ENCODE measurements around the gene WRNIP1.
A peak's percentile ranks its signal among the peaks of the same experiment; 100 is the strongest.
"Not testable (repeated sequence)": the region's sequence is repeated elsewhere in the genome, so short reads cannot be mapped to it uniquely, and the experiment has no call there.

The WRNIP1 gene

DNA sequence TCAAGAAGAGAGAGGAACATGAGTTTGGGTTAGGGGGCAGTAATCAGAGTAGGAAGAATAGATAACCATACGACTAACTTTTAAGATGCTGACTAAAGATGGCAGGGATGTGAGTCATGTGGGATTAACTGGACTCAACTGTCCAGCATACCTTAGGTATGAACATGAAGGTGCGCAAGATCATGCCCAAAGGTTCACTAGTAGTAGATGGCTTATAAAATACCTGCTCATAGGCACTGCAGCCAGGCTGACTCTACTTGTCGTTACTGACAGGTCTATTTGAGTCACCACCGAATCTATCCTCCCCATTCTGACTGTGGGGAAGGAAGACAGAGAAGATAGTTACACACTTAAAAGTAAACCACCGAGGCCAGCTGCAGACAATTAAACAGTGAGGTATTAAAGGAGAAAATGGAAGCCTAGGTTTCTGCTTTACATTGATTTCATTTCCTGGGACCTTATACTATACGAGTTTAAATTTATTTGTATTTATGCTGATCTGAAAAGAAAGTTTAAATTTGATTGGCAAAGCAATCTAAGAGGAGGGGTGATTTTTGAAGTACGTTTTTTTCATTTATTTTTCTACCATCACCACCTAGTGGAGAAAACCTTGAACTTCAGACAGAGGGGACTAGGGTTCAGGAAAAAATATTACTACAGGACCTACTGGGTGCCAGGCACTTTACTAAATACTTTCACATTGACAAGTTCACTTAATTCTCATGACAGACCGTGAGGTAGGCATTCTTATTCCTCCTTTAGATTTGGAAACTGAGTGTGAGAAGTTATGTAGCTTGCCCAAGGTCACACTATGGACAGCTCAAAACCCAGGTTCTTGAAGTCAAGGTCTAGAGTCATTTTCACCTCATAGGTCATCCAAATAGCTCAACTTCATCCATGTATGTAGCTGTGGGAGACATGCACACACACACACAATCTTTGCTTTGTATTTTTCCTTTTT is 4.0 kb upstream of the WRNIP1 start:
- DNase-seq (ENCODE audit: low read depth in 1 of 2, low spot score in 1 of 2), result no peak

DNA sequence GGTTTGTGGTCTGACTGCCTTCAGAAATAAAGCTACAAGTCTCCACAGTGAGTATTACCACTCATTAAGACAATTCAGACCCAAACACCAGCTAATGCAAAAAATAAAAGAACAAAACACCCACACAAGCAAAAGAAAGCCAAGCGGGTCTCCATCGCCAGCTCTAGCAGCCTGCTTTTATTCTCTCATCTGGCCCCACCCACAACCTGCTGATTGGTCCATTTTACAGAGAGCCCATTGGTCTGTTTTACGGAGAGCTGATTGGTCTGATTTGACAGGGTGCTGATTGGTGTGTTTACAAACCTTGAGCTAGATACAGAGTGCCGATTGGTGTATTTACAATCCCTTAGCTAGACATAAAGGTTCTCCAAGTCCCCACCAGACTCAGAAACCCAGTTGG is 2.3 kb upstream of the WRNIP1 start:
- DNase-seq (ENCODE audit: low read depth in 1 of 2, low spot score in 1 of 2), result not testable (repeated sequence)

DNA sequence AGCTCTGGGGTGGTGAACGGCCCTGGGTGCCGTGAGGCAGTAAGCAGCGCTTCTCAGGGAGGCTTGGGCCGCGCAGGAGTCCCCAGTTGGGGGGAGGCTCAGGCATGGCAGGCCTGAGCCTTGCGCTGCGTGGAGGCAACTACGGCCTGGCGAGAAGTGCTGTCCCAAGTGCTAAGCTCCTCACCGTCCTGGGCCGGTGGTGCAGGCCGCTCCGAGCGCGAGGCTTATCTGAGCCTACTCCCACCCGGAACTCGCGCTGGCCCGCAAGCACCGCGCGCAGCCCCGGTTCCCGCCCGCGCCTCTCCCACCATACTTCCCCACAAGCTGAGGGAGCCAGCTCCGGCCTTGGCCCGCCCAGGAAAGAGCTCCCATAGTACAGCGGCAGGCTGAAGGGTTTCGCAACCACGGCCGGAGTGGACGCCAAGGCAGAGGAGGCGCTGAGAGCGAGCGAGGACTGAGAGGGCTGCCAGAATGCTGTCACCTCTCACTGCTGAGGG is 1.8 kb upstream of the WRNIP1 start:
- DNase-seq (ENCODE audit: low read depth in 1 of 2, low spot score in 1 of 2), result no peak

DNA sequence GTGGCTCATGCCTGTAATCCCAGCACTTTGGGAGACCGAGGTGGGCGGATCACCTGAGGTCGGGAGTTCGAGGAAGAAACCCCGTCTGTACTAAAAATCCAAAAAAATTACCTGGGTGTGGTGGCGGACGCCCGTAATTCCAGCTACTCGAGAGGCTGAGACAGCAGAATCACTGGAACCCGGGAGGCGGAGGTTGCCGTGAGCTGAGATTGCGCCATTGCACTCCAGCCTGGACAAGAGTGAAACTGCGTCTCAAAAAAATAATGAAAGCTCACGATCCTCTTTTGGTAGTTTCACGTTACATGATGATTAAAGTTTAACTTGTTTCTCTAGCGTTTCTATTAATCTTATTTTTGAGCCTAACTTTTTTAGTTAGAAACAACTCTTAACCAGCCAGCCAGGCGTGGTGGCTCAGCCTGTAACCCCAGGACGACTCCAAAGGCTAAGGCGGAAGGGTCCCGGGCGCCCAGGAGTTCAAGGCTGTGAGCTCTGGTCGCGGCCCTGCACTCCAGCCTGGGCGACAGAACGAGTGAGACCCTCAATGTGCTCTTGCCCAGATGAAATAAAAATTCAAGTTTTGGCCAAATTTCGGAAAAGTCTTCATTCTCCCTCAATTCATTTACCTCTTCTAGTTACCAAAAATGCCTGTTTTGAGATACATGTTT is 1.2 kb upstream of the WRNIP1 start:
- no peak for DNase-seq (ENCODE audit: low read depth in 1 of 2, low spot score in 1 of 2)

DNA sequence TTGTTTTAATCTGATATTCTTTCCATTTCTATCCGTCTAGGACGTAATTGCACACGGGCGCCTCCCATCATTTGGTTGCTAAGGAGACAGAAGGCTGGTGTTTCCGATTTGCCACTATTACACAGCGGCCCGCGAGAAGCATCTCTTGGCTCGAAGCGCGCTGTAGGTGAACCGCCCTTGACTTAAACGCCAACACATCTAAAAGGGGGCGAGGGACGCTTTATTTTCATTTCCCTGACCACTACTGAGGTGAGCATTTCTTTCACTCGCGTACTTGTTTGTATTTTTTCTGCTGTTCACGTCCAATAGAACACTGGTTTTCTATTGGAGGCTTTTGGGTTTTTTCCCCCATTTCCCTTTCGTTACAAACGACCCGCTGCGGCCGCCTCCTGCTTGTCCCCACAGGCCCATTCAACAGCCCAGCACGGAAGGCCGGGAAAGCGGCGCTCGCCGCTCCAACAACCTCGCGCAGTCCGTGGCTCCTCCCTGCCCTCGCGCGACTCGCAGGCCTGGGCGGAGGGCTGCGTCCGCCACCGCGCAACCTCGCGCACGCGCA is 505 bp upstream of the WRNIP1 start:
- DNase-seq (ENCODE audit: low read depth in 1 of 2, low spot score in 1 of 2), result peak; percentile 18 to 40

DNA sequence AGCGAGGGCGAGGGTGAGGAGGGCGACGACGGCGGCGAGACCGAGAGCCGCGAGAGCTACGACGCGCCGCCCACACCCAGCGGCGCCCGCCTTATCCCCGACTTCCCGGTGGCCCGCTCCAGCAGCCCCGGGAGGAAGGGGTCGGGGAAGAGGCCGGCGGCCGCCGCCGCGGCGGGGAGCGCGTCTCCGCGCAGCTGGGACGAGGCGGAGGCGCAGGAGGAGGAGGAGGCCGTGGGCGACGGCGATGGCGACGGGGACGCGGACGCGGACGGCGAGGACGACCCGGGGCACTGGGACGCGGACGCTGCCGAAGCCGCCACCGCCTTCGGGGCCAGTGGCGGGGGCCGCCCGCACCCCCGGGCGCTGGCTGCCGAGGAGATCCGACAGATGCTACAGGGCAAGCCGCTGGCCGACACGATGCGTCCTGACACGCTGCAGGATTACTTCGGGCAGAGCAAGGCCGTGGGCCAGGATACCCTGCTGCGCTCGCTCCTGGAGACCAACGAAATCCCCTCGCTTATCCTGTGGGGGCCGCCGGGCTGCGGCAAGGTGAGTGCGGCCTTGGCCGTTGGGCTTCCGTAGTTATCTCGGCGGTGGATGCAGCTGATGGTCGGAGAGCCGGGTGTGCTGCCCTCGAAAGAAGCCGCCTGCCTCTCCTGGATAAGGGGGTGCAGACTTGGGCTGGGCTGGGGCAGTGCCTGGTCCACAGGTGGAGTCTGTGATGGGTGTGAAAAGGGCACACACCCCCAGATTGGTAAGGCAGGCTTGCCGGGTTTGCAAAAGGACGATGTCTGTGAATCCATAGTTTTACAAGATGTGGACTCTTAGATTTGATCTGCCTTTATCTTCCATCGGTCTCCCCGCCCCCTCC is 938 bp downstream of the WRNIP1 start:
- peak; percentile 11 to 22 for DNase-seq (ENCODE audit: low read depth in 1 of 2, low spot score in 1 of 2)

DNA sequence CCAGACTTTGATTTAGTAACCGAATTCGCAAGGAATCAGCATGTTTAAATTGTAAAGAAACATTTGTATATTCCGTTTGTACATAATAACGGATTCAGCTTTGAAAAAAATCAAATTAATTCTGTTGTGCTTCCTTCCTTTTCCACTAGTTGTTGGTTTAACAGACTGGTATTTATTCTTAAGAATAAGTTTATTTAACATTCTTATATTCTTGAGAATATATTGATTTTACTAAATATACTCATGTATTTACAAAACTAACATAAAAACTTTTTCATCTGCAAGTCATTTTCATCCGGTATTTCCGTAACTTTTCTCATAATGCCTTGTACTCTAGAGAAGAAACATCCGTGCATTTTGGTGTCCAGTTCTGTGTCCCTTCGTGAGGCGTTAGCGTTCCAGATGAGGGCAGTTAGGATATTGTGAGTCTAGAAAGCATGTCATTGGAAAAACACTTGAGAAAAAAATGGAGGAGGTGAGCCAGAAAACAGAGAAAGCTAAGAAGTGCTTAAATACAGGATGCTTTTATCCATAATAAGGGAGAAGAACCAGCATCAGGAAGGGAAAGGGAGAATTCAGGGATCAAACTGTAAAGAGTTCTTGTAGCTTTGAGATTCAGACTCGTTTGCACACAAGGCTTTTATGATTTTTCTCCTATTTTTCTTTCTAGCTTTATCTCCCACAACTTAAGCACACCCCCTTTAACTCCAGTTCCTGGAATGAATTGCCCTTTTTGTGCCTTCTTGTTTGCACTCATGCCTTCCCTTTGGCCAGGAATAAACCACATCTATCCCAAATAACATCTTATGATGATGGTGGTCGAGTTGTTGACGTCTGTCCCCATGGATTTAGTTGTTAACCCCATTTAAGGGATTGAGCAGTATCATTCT is 1.8 kb downstream of the WRNIP1 start:
- DNase-seq (ENCODE audit: low read depth in 1 of 2, low spot score in 1 of 2), result no peak

DNA sequence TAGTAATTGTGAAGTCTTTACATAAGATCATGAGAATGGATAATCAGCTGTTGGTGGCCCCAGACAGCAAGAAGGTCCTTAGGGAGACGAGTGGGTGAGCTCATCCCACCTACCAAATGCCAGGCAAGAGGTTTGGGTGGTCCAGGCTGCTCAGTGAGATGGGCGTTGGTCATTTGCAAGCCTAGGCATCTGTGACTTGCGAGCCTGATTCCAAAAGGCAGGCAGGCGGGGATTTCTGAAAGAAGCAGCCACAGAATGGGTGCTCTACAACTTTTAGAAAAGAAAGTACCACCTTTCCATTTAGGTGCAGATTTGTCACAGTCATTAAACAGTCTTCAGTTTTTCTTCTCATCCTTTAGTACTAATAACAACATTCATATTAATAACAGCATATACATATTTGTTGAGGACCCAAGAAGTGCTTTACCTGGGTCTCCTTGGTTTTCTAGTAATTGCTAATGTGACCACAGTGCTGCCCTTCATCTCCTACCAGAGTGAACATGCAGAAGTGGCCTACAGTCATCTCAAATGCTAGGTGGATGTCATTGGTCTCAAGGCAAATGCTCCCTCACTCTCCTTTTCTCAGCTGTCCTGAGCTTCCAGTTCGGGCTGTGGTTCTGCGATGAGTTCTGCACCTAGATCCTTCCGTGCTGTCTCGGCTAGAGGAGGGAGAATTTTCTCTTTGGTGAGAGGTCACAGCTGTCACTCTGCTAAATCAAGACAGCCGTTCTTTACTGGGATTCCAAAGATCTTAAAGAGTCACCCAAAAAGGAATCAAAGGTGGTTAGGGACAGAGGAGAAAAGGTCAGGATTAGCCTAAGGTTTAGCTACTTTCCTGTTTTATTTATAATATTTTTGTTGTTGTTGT is 2.7 kb downstream of the WRNIP1 start:
- DNase-seq (ENCODE audit: low read depth in 1 of 2, low spot score in 1 of 2), result no peak

DNA sequence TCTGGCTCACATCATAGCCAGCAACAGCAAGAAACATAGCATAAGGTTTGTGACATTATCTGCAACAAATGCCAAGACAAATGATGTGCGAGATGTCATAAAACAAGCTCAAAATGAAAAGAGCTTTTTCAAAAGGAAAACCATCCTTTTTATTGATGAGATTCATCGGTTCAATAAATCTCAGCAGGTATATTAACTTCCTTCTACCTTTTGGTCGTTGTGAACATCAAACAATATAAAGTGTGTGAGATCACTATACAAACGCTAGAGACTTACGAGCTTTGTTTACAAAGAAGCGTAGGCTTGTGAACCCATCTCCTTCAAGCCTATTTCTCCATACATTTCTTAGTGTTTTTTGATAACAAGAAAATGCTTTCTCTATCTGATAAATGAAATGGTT is 3.5 kb downstream of the WRNIP1 start:
- DNase-seq (ENCODE audit: low read depth in 1 of 2, low spot score in 1 of 2), result no peak

DNA sequence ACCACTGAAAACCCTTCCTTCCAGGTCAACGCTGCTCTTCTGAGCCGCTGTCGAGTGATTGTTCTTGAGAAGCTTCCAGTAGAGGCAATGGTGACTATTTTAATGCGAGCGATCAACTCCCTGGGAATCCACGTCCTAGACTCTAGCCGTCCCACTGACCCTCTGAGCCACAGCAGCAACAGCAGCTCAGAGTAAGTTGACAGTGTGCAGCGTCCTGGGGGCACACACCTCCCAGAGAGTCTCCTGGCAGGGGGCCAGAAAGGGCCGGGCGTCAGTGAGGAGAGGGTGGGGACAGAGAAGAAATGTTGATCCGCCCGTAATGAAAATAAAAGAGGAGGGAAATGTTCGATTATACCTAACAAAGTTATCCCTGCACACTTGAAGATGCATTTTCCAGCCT is 5.0 kb downstream of the WRNIP1 start:
- DNase-seq (ENCODE audit: low read depth in 1 of 2, low spot score in 1 of 2), result no peak

DNA sequence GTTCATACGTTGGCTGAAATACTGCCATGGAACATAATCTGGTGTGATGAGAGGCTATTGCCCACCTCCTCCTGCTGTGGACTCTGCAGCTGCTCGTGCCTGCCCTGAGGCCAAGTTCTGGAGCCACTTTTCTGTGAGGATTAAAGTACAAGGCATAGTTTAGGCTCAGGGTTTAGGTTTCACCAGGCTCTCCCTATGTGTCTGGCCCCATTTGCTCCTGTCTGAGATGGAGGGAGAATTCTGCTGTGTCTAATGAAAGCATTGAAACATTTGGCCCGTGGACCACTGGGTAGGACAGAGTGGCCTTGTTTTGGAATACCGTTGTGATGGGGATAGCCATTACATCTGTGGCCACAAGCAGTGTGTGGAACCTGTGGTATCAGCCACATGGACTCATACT is 5.9 kb downstream of the WRNIP1 start:
- no peak for DNase-seq (ENCODE audit: low read depth in 1 of 2, low spot score in 1 of 2)

DNA sequence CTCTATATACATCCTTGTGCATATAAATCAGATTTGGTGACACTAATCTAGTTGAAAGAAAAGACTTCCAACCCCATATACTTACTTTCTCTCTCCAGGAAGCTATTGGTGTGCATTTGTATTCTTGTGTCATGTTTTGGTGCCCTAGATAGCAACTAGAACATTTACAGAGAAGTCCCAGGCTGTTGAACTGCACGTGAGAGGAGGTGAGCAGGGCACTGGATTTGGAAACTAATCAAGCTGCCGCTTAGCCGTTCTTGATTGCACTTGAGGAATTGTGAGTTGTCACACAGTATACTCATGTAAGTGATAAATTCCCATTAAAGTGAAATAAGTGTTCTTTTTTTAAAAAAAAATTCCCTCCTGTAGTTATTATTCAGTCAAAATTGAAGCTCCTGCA is 7.6 kb downstream of the WRNIP1 start:
- DNase-seq (ENCODE audit: low read depth in 1 of 2, low spot score in 1 of 2), result no peak

DNA sequence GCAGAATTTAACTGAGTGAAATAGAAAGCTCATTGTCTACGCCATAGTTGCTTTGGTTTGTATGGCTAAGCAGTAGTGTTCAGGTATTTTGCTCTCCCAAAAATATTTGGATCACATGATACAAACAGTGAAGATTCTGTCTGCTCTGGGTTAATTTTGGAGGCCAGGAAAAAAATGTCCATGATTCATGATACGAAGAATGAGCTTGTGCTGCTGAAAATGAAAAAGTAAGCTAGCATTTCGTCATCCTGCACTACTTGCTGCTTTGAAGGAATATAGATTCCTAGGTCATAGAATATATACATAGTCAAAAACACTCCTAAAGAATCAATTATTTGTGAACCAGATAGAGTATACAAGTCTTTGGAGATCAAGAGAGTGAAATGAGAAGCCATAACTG is 8.3 kb downstream of the WRNIP1 start:
- DNase-seq (ENCODE audit: low read depth in 1 of 2, low spot score in 1 of 2), result no peak

DNA sequence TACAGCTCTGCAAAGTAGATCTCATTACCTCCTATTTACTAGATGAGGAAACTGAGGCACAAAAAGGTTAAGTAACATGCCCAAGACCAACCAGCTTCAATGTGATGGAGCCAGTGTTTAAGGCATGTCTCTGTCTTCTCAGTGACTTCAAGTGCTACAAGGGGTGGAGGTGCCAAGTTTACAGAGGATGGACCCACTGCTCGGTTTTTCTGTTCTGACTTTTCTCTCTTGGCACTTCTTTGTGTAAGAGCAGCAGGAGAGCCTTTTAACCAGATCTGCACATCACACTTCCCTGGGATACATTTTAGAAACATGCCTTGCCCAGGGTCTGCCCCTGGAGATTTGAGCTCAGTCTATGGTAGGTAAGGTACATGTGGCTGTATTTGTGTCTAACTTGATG is 9.8 kb downstream of the WRNIP1 start:
- no peak for DNase-seq (ENCODE audit: low read depth in 1 of 2, low spot score in 1 of 2)

DNA sequence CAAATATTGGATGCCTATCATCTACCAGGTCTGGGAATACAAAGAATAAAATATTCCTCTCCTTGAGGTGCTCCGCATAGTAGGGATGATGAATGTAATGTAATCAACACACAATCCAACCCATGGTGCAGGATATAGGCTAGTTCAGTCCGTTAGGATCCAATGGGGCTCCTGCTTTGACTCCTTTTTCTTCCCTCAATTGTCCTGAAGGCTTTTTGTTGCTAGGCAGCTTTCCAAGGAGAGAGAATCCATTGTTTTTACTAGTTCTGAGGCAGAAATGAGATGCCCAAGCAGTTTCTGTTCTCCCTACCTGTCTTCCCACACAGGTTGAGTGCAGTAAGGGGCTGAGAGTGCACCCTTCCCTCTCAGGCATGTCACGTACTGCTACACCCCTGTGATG is 12.1 kb downstream of the WRNIP1 start:
- DNase-seq (ENCODE audit: low read depth in 1 of 2, low spot score in 1 of 2), result no peak

DNA sequence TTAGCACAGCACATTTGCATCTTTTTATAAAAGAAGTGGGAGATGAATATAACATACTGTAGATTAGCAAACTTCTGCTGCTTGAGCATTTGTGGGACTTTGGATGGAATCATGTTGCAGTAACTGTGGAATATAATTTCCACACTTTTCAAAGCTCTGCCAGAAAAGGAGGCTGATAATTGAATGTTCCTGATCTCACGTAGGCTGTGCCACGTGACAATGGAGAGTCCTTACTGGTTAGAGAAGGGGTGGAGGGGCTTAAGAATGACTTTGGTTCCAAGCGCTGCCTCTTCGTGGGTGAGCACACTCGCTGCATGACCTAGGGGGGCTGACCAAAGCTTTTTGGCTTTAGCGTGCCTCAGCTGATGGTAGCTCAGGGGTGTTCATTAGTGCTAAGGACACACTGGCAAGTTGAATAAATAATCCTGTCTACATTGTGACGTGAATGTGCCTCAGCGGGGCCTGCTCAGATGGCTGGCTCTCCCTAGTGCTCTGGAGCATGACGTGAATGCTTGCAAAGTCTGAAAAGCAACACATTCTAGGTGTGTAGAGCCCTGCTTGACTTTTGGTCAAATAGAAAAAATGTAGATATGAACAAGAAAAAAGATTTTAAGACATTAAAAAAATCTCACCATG is 15.0 kb downstream of the WRNIP1 start:
- DNase-seq (ENCODE audit: low read depth in 1 of 2, low spot score in 1 of 2), result no peak

DNA sequence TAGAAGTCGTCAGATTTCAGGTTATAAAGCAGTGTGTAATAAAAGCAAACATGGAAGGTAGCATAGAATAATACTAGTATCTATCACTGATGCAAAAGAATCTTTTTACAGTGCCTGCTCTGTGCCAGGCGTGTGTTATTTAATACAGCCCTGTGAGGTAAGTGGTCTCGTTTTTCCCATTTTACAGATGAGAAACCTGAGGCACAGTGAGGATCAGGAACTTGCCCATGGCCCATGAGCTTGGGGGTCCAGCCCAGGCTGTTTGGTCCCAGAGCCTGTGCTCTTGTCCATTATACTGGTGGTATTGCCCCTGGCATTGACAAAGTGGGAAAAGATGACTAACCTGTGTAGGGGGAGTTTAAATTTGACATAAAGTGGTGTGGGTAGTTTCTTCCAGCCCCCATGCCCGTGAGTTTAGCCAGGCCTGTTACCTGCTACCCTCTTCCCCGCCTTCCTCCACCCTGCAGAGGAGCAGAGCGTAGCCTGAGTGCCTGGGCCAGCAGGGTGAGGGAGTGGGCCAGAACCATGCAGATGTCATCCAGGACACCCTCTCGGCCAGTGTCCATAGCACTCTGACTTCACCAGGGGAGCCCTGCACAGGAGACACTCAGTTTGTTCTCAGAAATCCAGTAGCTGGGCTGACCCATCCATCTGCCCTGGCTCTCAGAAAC is 16.6 kb downstream of the WRNIP1 start:
- DNase-seq (ENCODE audit: low read depth in 1 of 2, low spot score in 1 of 2), result no peak

DNA sequence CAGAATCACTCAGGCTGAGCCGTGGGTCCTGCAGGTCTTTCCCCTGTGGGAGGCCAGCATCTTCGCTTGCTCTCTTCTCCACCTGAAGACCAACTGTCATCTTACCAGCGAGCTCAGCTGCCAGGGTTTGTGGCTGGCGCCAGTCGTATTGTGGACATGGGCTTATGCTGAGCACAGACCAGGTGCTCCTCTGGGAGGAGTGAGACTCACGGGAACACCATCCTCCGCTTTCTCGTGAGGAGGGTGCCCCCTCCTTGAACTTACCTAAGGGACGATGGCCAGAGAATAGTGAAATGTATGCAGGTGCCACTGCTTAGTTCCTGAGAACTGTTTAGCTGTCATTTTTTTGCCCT is 17.1 kb downstream of the WRNIP1 start:
- no peak for DNase-seq (ENCODE audit: low read depth in 1 of 2, low spot score in 1 of 2)
